VCaP (cell line): ENCODE measurements around the gene ATP8A2.
"Not testable (repeated sequence)": the region's sequence is repeated elsewhere in the genome, so short reads cannot be mapped to it uniquely, and the experiment has no call there.

ENCODE experiments used
- H3K27ac ChIP-seq: fragments of 450-650 bp; 2 replicates; pipeline ENCODE4 v1.5.1; 2017
- TF ChIP-seq, protein P1 (sequence below): fragments of 450-650 bp; conservative IDR thresholded peaks from 2 replicates; pipeline ENCODE4 v1.5.1; 2017; ENCODE audit warnings: mild to moderate bottlenecking, moderate library complexity

Gene ATP8A2

DNA sequence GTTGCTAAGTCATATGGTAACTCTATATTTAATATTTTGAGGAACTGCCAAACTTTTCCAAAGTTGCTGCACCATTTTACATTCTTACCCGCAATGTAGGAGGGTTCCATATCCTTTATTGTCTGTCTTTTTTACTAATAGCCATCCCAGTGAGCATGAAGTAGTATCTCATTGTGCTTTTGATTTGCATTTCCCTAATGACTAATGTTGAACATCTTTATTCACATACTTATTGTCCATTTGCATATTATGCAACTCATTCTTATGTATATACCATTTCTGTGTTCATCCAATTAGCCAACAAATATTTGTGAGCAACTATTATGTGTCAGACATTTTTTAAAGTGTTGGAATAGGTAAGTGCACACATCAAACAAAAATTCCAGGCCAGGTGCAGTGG lies 20.4 kb upstream of the ATP8A2 start:
- H3K27ac ChIP-seq, result no peak overlapping the region
- TF ChIP-seq, protein P1, sequence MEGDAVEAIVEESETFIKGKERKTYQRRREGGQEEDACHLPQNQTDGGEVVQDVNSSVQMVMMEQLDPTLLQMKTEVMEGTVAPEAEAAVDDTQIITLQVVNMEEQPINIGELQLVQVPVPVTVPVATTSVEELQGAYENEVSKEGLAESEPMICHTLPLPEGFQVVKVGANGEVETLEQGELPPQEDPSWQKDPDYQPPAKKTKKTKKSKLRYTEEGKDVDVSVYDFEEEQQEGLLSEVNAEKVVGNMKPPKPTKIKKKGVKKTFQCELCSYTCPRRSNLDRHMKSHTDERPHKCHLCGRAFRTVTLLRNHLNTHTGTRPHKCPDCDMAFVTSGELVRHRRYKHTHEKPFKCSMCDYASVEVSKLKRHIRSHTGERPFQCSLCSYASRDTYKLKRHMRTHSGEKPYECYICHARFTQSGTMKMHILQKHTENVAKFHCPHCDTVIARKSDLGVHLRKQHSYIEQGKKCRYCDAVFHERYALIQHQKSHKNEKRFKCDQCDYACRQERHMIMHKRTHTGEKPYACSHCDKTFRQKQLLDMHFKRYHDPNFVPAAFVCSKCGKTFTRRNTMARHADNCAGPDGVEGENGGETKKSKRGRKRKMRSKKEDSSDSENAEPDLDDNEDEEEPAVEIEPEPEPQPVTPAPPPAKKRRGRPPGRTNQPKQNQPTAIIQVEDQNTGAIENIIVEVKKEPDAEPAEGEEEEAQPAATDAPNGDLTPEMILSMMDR, result no peak

DNA sequence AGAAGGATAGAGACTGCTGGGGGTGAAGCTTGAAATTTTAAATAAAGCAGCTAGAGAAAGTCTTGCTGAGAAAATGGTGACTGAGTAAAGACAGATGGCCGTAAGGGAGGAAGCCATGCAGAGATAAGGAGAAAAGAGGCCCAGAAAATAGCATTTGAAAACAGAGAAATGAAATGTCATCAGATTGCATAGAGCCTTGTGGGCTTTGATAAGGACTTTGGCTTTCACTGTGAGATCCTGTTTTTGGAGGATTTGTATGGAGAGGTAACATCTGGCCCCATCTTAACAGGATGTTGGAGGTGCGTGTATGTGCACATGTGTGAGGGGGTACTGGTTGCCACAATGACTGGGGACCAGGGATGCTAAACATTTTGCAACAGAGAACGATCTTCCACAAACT lies 19.5 kb upstream of the ATP8A2 start:
- TF ChIP-seq, protein P1, result no peak
- no peak overlapping the region for H3K27ac ChIP-seq

DNA sequence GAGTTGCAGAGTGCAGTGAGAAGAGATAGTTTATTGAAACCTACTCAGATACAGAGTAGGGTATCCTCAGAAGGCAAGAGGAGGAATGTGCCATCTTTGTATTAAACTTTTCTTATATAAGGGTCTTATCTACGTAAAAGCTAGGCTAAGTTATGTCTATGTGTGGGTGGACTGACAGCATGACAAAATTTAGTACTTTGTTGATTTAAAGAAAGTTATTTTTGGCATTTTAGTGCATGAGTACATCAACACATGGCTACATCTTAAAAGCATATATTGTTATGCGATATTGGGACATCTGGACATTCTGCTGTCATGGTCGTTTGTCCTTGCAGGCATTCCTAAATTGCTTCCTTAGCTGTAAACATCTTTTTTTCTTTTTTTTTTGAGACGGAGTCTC lies 19.0 kb upstream of the ATP8A2 start:
- H3K27ac ChIP-seq, result no peak overlapping the region
- TF ChIP-seq, protein P1, result no peak

DNA sequence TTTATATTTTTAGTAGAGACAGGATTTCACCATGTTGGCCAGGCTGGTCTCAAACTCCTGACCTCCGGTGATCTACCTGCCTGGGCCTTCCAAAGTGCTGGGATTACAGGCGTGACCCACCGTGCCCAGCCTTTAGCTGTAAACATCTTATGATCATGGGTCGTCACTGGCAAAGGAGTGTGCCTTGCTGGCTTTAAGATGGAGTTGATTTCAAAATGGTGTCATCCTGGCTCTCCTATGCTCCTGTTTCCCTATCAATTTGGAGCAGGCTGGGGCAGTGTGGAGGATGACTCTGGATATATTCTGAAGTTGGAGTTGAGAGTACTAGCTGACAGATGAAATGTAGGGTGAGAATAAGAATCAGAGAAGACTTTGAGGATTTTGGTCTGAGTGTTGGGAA lies 18.4 kb upstream of the ATP8A2 start:
- TF ChIP-seq, protein P1, result no peak
- H3K27ac ChIP-seq, result no peak overlapping the region

DNA sequence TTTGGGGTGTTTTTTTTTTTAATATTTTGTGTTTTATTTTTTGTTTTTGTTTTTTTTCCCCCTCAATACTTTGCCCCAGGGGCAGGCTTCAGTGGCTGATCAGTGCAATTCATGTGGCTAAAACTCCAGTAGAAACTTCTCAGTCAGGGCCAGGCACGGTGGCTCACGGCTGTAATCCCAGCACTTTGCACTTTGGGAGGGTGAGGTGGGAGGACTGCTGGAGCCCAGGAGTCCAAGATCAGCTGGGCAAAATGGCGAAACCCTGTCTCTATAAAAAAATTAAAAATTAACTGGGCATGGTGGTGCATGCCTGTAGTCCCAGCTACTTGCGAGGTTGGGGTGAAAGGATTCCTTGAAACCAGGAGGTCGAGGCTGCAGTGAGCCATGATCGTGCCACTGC lies 17.4 kb upstream of the ATP8A2 start:
- TF ChIP-seq, protein P1, result no peak
- H3K27ac ChIP-seq, result no peak overlapping the region

DNA sequence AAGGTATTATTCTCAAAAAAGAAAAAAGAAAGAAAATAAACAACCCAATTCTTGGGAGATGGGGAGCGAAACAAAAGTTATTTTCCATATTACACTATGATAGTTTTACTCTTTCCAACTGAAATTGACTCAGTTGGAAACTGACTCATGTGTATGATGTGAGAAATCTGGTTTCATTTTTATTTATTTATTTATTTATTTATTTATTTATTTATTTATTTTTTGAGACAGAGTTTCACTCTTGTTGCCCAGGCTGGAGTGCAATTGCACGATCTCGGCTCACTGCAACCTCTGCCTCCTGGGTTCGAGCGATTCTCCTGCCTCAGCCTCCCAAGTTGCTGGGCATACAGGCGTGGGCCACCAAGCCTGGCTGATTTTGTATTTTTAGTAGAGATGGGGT lies 11.3 kb upstream of the ATP8A2 start:
- H3K27ac ChIP-seq, result not testable (repeated sequence)

DNA sequence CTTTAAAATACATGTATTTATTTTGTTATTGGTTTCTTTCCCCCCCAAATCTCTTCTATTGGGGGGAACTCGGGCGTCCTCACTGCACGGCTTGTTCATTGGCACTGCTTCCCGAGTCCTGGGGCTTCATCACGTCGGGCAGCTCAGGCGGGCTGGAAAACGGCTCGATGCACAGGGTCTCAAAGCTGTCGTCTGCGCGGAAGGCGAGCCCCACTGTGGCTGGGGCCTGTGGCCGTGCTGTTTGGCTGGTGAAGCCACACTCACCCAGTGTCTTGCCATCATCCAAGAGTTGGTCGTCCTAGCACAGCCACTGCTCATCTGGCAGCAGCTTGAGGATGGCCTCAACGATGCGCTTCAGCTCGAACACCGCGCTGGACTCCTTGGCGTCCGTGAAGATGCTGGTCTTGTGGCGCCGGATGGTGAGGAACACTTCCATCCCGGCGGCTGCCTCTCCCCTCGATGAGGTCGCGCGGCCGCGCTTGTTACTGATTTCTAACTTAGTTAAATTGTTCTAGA lies 6.0 kb upstream of the ATP8A2 start:
- TF ChIP-seq, protein P1, result no peak
- H3K27ac ChIP-seq, result no peak overlapping the region

DNA sequence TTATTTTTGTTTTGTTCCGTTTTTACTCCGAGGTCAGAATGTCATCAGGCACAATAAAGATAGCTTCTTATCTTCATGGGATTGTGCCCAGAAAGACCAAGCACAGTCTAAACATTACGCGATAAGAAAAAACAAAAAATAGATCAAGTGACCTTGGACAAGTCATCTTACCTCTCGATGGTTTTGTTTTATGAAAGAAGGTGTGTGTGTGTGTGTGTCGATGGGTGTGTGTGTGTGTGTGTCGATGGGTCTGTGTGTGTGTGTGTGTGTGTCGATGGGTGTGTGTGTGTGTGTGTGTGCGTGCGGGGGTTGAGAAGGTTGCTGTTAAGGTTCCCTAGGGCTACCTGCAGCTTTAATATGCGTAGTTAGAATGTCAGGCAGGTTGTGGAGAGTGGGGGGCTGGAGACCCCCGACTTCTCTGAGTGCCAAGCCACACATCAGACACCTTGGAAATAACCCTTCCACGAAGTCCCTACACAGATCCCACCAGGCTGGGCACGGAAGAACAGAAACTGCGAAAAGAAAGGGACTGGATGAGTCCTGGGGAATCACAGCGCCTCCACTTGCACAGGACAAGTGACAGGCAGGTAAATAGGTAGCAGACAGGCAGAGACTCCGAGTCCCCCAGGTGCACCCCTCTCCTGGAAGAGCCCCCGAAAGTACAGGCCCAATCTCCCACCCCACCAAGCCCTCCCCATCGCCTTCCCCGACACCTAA lies 458 bp upstream of the ATP8A2 start:
- H3K27ac ChIP-seq, result peak overlapping the region; percentile 72
- TF ChIP-seq, protein P1, result 0 out of 2 replicates have a peak, but pooled peaks have one; percentile 12
